ENCODE measurements around the gene IL1R2. TPM values are rescaled to one million over a fixed set of nuclear protein-coding genes. Genes with fewer than 3 reads are reported as not detected.
"Not testable (repeated sequence)": the region's sequence is repeated elsewhere in the genome, so short reads cannot be mapped to it uniquely, and the experiment has no call there.

The IL1R2 gene
- total RNA-seq, 1 donor from 2014 or later: 0.96 TPM

DNA sequence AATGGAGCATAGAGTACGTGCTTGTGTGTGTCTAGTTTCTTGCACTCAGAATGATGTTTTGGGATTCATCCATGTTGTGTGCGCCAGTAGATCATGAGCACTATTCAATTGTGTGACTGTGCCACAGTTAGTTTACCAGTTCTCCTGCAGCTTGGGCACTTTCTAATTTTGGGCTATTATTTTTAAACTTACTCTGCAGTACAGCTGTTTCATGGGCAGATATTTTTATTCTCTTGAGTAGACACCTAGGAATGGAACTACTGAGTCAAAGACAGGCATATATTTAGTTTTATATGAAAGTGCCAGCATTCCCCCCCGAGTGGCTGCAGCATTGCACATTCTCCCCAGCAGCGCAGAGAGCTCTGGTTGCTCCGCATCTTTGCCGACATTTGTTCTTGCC is 74.8 kb downstream of the IL1R2 start:
- Histone ChIP-seq H3K4me3 (no peak overlapping the region), H3K36me3 (no peaks in the 10 kb centered on the region), H3K27ac (replicated peaks) (no peak overlapping the region), H3K9me3 (replicated peaks) (no peaks in the 10 kb centered on the region), H3K4me1 (peaks cover 88% of the 10 kb centered on the region), H3K27me3 (ENCODE audit: low read depth) (no peaks in the 10 kb centered on the region)
- intact Hi-C loops (cut with micrococcal nuclease): no loop called here
- TF ChIP-seq, protein P1, sequence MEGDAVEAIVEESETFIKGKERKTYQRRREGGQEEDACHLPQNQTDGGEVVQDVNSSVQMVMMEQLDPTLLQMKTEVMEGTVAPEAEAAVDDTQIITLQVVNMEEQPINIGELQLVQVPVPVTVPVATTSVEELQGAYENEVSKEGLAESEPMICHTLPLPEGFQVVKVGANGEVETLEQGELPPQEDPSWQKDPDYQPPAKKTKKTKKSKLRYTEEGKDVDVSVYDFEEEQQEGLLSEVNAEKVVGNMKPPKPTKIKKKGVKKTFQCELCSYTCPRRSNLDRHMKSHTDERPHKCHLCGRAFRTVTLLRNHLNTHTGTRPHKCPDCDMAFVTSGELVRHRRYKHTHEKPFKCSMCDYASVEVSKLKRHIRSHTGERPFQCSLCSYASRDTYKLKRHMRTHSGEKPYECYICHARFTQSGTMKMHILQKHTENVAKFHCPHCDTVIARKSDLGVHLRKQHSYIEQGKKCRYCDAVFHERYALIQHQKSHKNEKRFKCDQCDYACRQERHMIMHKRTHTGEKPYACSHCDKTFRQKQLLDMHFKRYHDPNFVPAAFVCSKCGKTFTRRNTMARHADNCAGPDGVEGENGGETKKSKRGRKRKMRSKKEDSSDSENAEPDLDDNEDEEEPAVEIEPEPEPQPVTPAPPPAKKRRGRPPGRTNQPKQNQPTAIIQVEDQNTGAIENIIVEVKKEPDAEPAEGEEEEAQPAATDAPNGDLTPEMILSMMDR (IDR thresholded peaks at IDR 0.05; ENCODE audit: borderline replicate concordance): no peak
- DNase-seq: no peak

DNA sequence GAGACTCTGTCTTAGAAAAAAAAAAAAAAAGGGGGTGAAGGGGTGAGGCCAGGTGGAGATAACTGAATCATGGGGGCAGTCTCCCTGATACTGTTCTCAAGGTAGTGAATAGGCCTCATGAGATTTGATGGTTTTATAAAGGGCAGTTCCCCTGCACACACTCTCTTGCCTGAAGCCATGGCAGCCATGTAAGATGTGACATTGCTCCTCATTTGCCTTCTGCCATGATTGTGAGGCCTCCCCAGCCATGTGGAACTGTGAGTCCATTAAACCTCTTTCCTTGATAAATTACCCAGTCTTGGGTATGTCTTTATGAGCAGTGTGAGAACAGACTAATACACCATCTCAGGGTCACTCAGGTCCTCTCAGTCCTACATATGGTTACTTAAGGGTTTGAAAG is 76.4 kb downstream of the IL1R2 start:
- H3K36me3 ChIP-seq; DNase-seq; H3K9me3 ChIP-seq (replicated peaks); H3K4me3 ChIP-seq; H3K27me3 ChIP-seq (ENCODE audit: low read depth); intact Hi-C loops (cut with micrococcal nuclease); H3K27ac ChIP-seq (replicated peaks): not testable (repeated sequence)
- H3K4me1 ChIP-seq: peaks cover 72% of the 10 kb centered on the region

DNA sequence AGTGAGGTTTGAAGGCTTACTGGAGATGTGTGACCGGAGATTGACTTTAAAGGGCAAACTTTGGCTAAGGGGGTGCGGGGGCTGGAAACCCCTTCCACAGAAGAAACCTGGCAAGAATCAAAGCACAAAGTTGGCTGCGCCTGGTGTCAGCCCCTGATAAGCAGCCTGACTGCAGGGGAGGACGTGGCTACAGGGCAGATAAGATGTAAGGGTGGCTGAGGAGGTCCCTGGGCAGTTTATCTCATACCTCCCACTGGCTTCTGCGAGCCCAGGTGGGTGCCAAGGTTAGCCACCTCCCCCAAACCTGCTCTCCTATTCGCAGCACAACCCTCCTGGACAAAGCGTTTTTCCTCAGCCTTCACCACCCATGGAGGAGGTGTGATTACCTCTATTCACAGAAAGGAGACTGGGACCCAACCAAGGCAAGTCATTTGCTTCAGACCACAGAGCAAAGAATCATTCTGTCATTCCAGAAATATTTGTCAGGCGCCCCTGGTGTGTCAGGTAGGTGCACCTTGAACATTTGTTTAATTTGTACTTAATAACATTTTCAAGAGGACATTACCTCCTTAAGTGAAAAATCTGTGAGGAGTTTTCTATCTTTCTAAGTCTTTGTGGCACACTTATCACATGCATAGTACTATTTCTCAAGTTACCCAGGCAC is 77.7 kb downstream of the IL1R2 start:
- H3K27me3 ChIP-seq (ENCODE audit: low read depth): no peaks in the 10 kb centered on the region
- H3K4me1 ChIP-seq: peaks cover 59% of the 10 kb centered on the region
- H3K36me3 ChIP-seq: no peaks in the 10 kb centered on the region
- peak overlapping the region; percentile 82 for H3K27ac ChIP-seq (replicated peaks)
- H3K4me3 ChIP-seq: no peak overlapping the region
- no peaks in the 10 kb centered on the region for H3K9me3 ChIP-seq (replicated peaks)
- no peak for DNase-seq
- intact Hi-C loops (cut with micrococcal nuclease): no loop called here
- TF ChIP-seq, protein P1 (IDR thresholded peaks at IDR 0.05; ENCODE audit: borderline replicate concordance): no peak

DNA sequence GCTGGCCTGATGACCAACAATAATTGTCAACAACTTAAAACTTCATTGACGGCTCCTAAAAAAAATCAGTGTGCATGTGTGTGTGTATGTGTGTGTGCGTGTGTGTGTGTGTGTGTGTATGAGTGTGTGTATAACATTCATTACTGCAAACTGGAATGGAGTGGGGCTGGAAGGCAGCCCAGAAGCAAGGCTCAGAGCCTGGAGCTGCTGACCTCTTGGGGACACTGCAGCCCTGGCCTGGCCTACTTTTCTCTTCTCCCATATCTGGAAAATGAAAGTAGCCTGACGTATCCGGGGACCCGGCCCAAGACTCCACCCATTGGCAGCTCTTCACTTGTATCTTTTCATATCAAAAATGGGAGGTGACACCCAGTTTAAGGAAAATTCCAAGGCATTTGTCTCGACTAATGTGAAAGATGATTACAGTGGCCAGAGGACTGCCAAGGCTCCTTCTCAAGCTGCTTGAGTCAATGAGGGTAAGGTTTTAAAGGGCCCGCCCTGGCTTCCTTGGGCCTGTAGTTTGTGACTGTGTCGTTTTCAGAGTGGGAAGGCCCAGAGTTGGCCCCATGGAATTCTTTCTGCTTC is 78.4 kb downstream of the IL1R2 start:
- TF ChIP-seq, protein P1 (IDR thresholded peaks at IDR 0.05; ENCODE audit: borderline replicate concordance): peak; percentile 25
- Histone ChIP-seq H3K4me1 (peaks cover 52% of the 10 kb centered on the region), H3K36me3 (no peaks in the 10 kb centered on the region), H3K4me3 (peak overlapping the region; percentile 21), H3K9me3 (replicated peaks) (no peaks in the 10 kb centered on the region), H3K27ac (replicated peaks) (peak overlapping the region; percentile 82), H3K27me3 (ENCODE audit: low read depth) (no peaks in the 10 kb centered on the region)
- intact Hi-C loops (cut with micrococcal nuclease): no loop called here
- peak; percentile 92 for DNase-seq

DNA sequence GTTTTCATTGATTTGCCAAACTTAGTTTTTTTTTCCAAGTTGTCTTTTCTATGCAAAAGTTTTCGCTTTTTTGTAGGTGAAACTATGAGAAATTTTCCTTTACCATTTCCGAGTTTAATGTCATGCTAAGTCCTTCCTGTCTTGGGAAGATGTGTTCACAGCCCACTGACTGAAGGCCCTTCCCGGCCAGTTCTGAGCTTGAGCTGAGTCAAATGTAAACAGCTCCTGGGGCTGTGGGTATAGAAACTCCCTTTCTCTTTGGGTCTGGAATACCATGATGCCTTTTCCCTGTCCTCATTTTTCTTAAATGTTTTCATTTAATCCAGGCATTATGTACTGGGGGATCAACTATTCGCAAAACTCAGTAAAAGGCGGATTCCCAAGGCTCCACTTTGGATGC is 81.0 kb downstream of the IL1R2 start:
- Histone ChIP-seq H3K4me1 (peaks cover 29% of the 10 kb centered on the region), H3K4me3 (no peak overlapping the region), H3K27ac (replicated peaks) (no peak overlapping the region), H3K27me3 (ENCODE audit: low read depth) (no peaks in the 10 kb centered on the region), H3K9me3 (replicated peaks) (no peaks in the 10 kb centered on the region), H3K36me3 (no peaks in the 10 kb centered on the region)
- intact Hi-C loops (cut with micrococcal nuclease): no loop called here
- no peak for DNase-seq
- TF ChIP-seq, protein P1 (IDR thresholded peaks at IDR 0.05; ENCODE audit: borderline replicate concordance): no peak

DNA sequence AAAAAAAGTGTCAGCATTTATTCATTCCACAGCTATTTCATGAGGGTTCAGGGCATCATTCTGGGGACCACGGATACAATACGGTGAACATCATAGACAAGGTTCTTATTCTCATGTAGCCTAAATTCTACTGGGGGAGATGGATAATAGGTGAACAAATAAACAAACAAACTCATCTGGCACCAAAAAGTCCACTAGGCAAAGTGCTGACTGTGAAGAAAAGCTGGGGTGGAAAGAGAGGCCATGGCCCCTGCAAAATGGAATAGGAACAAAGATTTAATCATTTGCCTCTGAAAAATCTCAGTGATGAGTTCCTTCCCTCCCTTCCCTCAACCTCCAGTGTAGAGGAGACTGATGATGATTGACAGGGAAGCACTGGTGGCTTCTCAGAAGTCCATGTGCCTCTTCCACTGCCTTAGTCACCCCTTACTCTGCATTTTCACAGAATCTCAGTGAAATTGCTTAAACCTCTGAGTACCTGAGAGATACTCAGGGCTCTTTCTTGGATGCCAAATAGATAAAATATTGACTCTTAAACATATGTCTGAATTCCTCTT is 81.5 kb downstream of the IL1R2 start:
- no peaks in the 10 kb centered on the region for H3K27me3 ChIP-seq (ENCODE audit: low read depth)
- DNase-seq: no peak
- TF ChIP-seq, protein P1 (IDR thresholded peaks at IDR 0.05; ENCODE audit: borderline replicate concordance): no peak
- intact Hi-C loops (cut with micrococcal nuclease): no loop called here
- H3K4me3 ChIP-seq: no peak overlapping the region
- no peaks in the 10 kb centered on the region for H3K36me3 ChIP-seq
- peaks cover 29% of the 10 kb centered on the region for H3K4me1 ChIP-seq
- no peak overlapping the region for H3K27ac ChIP-seq (replicated peaks)
- no peaks in the 10 kb centered on the region for H3K9me3 ChIP-seq (replicated peaks)
